ENCODE measurements around the gene LCE1D.

The LCE1D gene

GRCh38 chr1:152796421-152796820 lies at the start of gene LCE1D:
LCE1D (plus strand) TSS chr1:152796721; CDS start chr1:152797795, 1,074 bp downstream.
- no peak for TF ChIP-seq ZNF274 (IDR thresholded peaks at IDR 0.05; ENCODE audit: low read depth, low read length)
- H3K4me3 ChIP-seq (ENCODE audit: low read length): no peak within 1 kb of the TSS

- no peak overlapping the region for H3K4me3 ChIP-seq (ENCODE audit: low read length)
- TF ChIP-seq ZNF274 (IDR thresholded peaks at IDR 0.05; ENCODE audit: low read depth, low read length): no peak
Observed at GRCh38 chr1:152747831-152748230, 48.7 kb upstream of the LCE1D start.

- no peak for TF ChIP-seq ZNF274 (IDR thresholded peaks at IDR 0.05; ENCODE audit: low read depth, low read length)
- H3K4me3 ChIP-seq (ENCODE audit: low read length): no peak overlapping the region
Observed at GRCh38 chr1:152752225-152752624, 44.3 kb upstream of the LCE1D start.

GRCh38 chr1:152753586-152753985 lies 42.9 kb upstream of the LCE1D start:
- no peak for TF ChIP-seq ZNF274 (IDR thresholded peaks at IDR 0.05; ENCODE audit: low read depth, low read length)
- H3K4me3 ChIP-seq (ENCODE audit: low read length): no peak overlapping the region

GRCh38 chr1:152756872-152757271 lies 39.6 kb upstream of the LCE1D start:
- no peak for TF ChIP-seq ZNF274 (IDR thresholded peaks at IDR 0.05; ENCODE audit: low read depth, low read length)
- no peak overlapping the region for H3K4me3 ChIP-seq (ENCODE audit: low read length)

- TF ChIP-seq ZNF274 (IDR thresholded peaks at IDR 0.05; ENCODE audit: low read depth, low read length): no peak
- no peak within 1 kb of the TSS for H3K4me3 ChIP-seq (ENCODE audit: low read length)
Observed at GRCh38 chr1:152757747-152758146, 38.8 kb upstream of the LCE1D start, which contains the start of gene KPRP. KPRP (plus strand) TSS chr1:152758025; CDS start chr1:152759589, 1,564 bp downstream.

GRCh38 chr1:152758636-152759035 lies 37.9 kb upstream of the LCE1D start:
- no peak for TF ChIP-seq ZNF274 (IDR thresholded peaks at IDR 0.05; ENCODE audit: low read depth, low read length)
- H3K4me3 ChIP-seq (ENCODE audit: low read length): no peak overlapping the region

GRCh38 chr1:152759453-152760173 lies 36.9 kb upstream of the LCE1D start:
- TF ChIP-seq ZNF274 (IDR thresholded peaks at IDR 0.05; ENCODE audit: low read depth, low read length): no peak
- H3K4me3 ChIP-seq (ENCODE audit: low read length): no peak overlapping the region

- no peak for TF ChIP-seq ZNF274 (IDR thresholded peaks at IDR 0.05; ENCODE audit: low read depth, low read length)
- H3K4me3 ChIP-seq (ENCODE audit: low read length): no peak overlapping the region
Observed at GRCh38 chr1:152760551-152761190, 35.9 kb upstream of the LCE1D start.

GRCh38 chr1:152761609-152762213 lies 34.8 kb upstream of the LCE1D start:
- no peak for TF ChIP-seq ZNF274 (IDR thresholded peaks at IDR 0.05; ENCODE audit: low read depth, low read length)
- no peak overlapping the region for H3K4me3 ChIP-seq (ENCODE audit: low read length)

GRCh38 chr1:152768847-152769533 lies 27.5 kb upstream of the LCE1D start:
- TF ChIP-seq ZNF274 (IDR thresholded peaks at IDR 0.05; ENCODE audit: low read depth, low read length): no peak
- H3K4me3 ChIP-seq (ENCODE audit: low read length): no peak overlapping the region

GRCh38 chr1:152770411-152770810 lies 26.1 kb upstream of the LCE1D start:
- no peak overlapping the region for H3K4me3 ChIP-seq (ENCODE audit: low read length)
- no peak for TF ChIP-seq ZNF274 (IDR thresholded peaks at IDR 0.05; ENCODE audit: low read depth, low read length)

GRCh38 chr1:152774875-152775274 lies 21.6 kb upstream of the LCE1D start, which contains the start of gene LCE1F:
LCE1F (plus strand) TSS chr1:152775140; CDS start chr1:152776372, 1,232 bp downstream.
- TF ChIP-seq ZNF274 (IDR thresholded peaks at IDR 0.05; ENCODE audit: low read depth, low read length): no peak
- no peak within 1 kb of the TSS for H3K4me3 ChIP-seq (ENCODE audit: low read length)

GRCh38 chr1:152776361-152776760 lies 20.2 kb upstream of the LCE1D start:
- TF ChIP-seq ZNF274 (IDR thresholded peaks at IDR 0.05; ENCODE audit: low read depth, low read length): no peak
- H3K4me3 ChIP-seq (ENCODE audit: low read length): no peak overlapping the region

Data from GM08714 (cell line).